PC-3 (cell line): ENCODE results near the gene MAP4K2. TPM values are rescaled to one million over a fixed set of nuclear protein-coding genes. Genes with fewer than 3 reads are reported as not detected.

Experiments used
- ATAC-seq: fragments of 200-7000 bp; cut with Tn5 transposase; 2 replicates; pipeline ENCODE4 v1.9.1; 2020; ENCODE audit warnings: mild to moderate bottlenecking, moderate library complexity
- BruUV-seq: library from RNA; stranded (reverse); fragments of 400-500 nt; replicated peaks from 2 replicates; lab custom pipeline; 2021; lab: Mats Ljungman, UMichigan
- CTCF ChIA-PET: fragments of 300-600 bp; sonication (Branson Sonifier 250); formaldehyde crosslinking; loops from one replicate; lab custom pipeline; 2022; ENCODE audit warnings: antibody characterized with exemption; lab: Charles Lee
- POLR2A ChIA-PET: fragments of 300-600 bp; sonication (Branson Sonifier 250); formaldehyde crosslinking; loops from one replicate; lab custom pipeline; 2022; ENCODE audit warnings: antibody characterized with exemption; ENCODE audit not compliant: unreplicated experiment; lab: Charles Lee
- DNase-seq: peaks from one replicate; pipeline ENCODE4 v3.0.0-alpha.2; 2015
- H2AFZ ChIP-seq: fragments of 300-600 bp; sonication (generic); 2 replicates; pipeline ENCODE4 v1.6.0; 2016; ENCODE audit warnings: antibody characterized with exemption, low read length
- H3F3A ChIP-seq: fragments of 300-600 bp; sonication (generic); one replicate; pipeline ENCODE4 v1.6.0; 2017; ENCODE audit warnings: antibody characterized with exemption, low read length, control low read depth, mild to moderate bottlenecking; ENCODE audit not compliant: unreplicated experiment
- H3K27ac ChIP-seq: fragments of 300-600 bp; sonication (generic); 2 replicates; pipeline ENCODE4 v1.5.1; 2016; ENCODE audit warnings: mild to moderate bottlenecking, low read length
- H3K27me3 ChIP-seq: fragments of 300-600 bp; sonication (generic); 2 replicates; pipeline ENCODE4 v1.6.1; 2016; ENCODE audit warnings: low read length, mixed read lengths
- H3K36me3 ChIP-seq: fragments of 300-600 bp; sonication (generic); 2 replicates; pipeline ENCODE4 v1.6.1; 2016; ENCODE audit warnings: low read depth, mixed run types, low read length, mixed read lengths
- H3K4me1 ChIP-seq: fragments of 300-600 bp; sonication (generic); 2 replicates; pipeline ENCODE4 v1.5.1; 2016; ENCODE audit warnings: low read length; ENCODE audit not compliant: insufficient read depth
- H3K4me2 ChIP-seq: fragments of 300-600 bp; sonication (generic); 2 replicates; pipeline ENCODE4 v1.6.0; 2016; ENCODE audit warnings: low read length
- H3K4me3 ChIP-seq: fragments of 300-600 bp; sonication (generic); 2 replicates; pipeline ENCODE4 v1.5.1; 2016; ENCODE audit warnings: mild to moderate bottlenecking, low read length, mixed read lengths
- H3K79me2 ChIP-seq: fragments of 300-600 bp; sonication (generic); 2 replicates; pipeline ENCODE4 v1.6.1; 2017; ENCODE audit warnings: low read length, mixed read lengths
- H3K9ac ChIP-seq: fragments of 300-600 bp; sonication (generic); 2 replicates; pipeline ENCODE4 v1.6.0; 2016; ENCODE audit warnings: mild to moderate bottlenecking, low read length
- H3K9me2 ChIP-seq: fragments of 300-600 bp; sonication (generic); replicated peaks from 2 replicates; pipeline ENCODE4 v1.6.1; 2016; ENCODE audit warnings: mixed run types, low read length, mixed read lengths
- H3K9me3 ChIP-seq: fragments of 300-600 bp; sonication (generic); 2 replicates; pipeline ENCODE4 v1.6.1; 2016; ENCODE audit warnings: low read length, mixed read lengths
- H4K20me1 ChIP-seq: fragments of 300-600 bp; sonication (generic); 2 replicates; pipeline ENCODE4 v1.6.1; 2016; ENCODE audit warnings: low read length, mixed read lengths
- EZH2 ChIP-seq: fragments of 300-600 bp; sonication (generic); IDR thresholded peaks from one replicate; pipeline ENCODE4 v1.6.1; 2017; ENCODE audit warnings: antibody characterized with exemption, mild to moderate bottlenecking, low read length; ENCODE audit not compliant: unreplicated experiment
- EZH2phosphoT487 ChIP-seq: fragments of 300-600 bp; sonication (generic); IDR thresholded peaks from 2 replicates; pipeline ENCODE4 v1.6.1; 2018; ENCODE audit warnings: mild to moderate bottlenecking, antibody characterized with exemption, low read length, borderline replicate concordance
- intact Hi-C: fragments of 100-400 bp; cut with micrococcal nuclease; formaldehyde crosslinking; loops from 2 replicates; pipeline ENCODE4 v1.9.0; 2023
- total RNA-seq: library from RNA; depleted of rRNA; stranded (reverse); fragments of >200 nt; gene quantifications from 2 replicates; pipeline ENCODE4 v1.2.3, GENCODE V29; 2014
- TF ChIP-seq, protein P1 (sequence below): fragments of 300-600 bp; sonication (generic); conservative IDR thresholded peaks from 2 replicates; pipeline ENCODE4 v1.5.1; 2017; ENCODE audit warnings: antibody characterized with exemption, low read depth, mild to moderate bottlenecking, low read length

The MAP4K2 gene
- total RNA-seq, 1 experiment from 2014 or later, result 55.6 TPM

DNA sequence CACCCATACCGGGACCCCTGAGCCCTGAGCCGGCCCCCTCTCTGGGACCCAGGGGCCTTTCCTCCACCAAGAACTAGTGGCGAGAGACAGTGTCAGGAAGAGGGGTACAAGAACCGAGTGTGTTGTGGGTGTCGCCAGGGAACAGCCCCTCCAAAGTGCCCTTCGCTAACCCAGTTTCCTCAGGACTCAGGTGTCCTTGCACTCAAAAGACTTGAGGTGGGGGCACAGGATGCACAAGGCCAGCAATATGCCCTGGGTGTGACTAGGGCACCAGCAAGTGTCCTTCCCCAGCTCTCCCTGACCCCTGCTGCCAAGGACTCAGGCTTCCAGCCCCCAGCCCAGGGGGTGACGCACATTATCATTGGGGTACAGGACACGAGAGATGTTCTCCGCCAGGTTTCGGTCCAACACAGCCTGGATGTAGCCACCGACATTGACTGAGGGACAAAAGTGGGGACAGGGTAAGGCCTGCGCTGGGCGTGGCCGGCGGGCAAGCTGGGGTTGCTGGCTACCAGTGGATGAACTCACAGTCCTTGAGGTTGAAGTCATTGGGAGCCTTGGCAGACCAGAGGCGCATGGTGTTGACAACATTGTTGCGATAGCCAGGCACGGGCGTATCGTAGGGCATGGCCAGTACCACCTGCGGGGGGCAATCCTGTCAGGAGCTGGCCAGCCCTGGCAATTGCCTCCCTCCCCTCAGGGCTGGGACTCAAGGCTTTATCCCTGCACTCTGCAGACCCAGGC is 47.9 kb downstream of the MAP4K2 start:
- Histone ChIP-seq H3K9me2 (no peaks in the 10 kb centered on the region), H3K27me3 (no peaks in the 10 kb centered on the region), H3K9me3 (no peaks in the 10 kb centered on the region), H3K36me3 (no peaks in the 10 kb centered on the region), H3K4me2 (no peak overlapping the region), H3K27ac (no peak overlapping the region), H3K79me2 (no peaks in the 10 kb centered on the region), H4K20me1 (no peaks in the 10 kb centered on the region), H3K4me3 (no peak overlapping the region), H2AFZ (no peak overlapping the region), H3K4me1 (no peaks in the 10 kb centered on the region), H3K9ac (no peak overlapping the region), H3F3A (no peaks in the 10 kb centered on the region)
- BruUV-seq, result no TSS peak
- TF ChIP-seq, protein P1, sequence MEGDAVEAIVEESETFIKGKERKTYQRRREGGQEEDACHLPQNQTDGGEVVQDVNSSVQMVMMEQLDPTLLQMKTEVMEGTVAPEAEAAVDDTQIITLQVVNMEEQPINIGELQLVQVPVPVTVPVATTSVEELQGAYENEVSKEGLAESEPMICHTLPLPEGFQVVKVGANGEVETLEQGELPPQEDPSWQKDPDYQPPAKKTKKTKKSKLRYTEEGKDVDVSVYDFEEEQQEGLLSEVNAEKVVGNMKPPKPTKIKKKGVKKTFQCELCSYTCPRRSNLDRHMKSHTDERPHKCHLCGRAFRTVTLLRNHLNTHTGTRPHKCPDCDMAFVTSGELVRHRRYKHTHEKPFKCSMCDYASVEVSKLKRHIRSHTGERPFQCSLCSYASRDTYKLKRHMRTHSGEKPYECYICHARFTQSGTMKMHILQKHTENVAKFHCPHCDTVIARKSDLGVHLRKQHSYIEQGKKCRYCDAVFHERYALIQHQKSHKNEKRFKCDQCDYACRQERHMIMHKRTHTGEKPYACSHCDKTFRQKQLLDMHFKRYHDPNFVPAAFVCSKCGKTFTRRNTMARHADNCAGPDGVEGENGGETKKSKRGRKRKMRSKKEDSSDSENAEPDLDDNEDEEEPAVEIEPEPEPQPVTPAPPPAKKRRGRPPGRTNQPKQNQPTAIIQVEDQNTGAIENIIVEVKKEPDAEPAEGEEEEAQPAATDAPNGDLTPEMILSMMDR, result no peak
- TF ChIP-seq EZH2phosphoT487 (no peak), EZH2 (no peak)
- intact Hi-C loops, result no loop called here
- no peak for DNase-seq
- ATAC-seq, result no peak
- CTCF ChIA-PET, result no interaction called here
- POLR2A ChIA-PET, result no interaction called here

DNA sequence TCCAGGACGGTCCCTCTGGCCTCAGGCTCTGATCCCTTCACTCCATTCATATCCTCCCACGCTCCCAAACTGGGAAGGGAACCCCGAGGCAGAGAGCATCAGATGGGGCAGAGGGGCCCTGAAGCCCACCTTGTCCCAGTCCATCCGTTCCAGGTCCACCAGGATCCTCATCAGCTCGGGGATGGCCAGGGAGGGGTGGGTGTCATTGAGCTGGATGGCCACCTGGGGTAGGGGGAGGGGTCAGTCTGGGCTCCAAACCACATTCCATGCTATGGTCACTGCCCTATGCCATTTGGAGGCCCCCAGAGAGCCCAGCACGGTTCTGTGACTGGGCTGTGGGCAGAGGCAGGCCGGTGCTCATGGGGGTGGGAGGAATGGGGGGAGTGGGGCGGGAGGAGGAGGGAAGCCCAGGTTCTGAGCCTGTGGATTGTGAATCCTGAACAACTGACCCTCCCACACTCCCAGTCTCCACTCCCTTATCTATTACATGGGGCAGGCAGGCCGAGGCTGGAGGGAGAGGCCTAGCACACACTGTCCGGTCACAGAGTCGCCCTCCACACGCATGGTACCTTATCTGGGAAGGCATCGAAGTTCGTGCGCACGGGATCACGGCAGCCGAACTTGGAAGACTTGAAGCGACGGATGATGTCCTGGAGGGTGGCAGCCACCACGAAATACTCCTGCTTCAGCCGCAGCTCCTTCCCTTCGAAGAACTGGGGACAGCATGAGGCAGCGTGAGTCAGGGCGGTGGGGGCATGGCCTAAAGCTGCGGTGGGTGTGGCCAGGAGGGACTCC is 48.7 kb downstream of the MAP4K2 start:
- H3K9ac ChIP-seq, result no peak overlapping the region
- no peaks in the 10 kb centered on the region for H3F3A ChIP-seq
- no peaks in the 10 kb centered on the region for H3K27me3 ChIP-seq
- no peaks in the 10 kb centered on the region for H3K79me2 ChIP-seq
- H3K4me1 ChIP-seq, result no peaks in the 10 kb centered on the region
- ChIA-PET CTCF (interaction anchor here (0.6 kb wide), 1 partner anchor 66 kb away, joined by 6 read pairs; no protein-coding TSS in a partner anchor), POLR2A (no interaction called here)
- no peaks in the 10 kb centered on the region for H3K9me3 ChIP-seq
- DNase-seq, result no peak
- H3K4me2 ChIP-seq, result no peak overlapping the region
- H3K27ac ChIP-seq, result no peak overlapping the region
- H4K20me1 ChIP-seq, result no peaks in the 10 kb centered on the region
- H3K36me3 ChIP-seq, result no peaks in the 10 kb centered on the region
- no TSS peak for BruUV-seq
- no peak overlapping the region for H2AFZ ChIP-seq
- no peaks in the 10 kb centered on the region for H3K9me2 ChIP-seq
- H3K4me3 ChIP-seq, result no peak overlapping the region
- intact Hi-C loops, result no loop called here
- TF ChIP-seq EZH2 (no peak), EZH2phosphoT487 (no peak)
- TF ChIP-seq, protein P1, result no peak
- ATAC-seq, result no peak
